ENCODE data around the gene CAMK2N2.

The CAMK2N2 gene

DNA sequence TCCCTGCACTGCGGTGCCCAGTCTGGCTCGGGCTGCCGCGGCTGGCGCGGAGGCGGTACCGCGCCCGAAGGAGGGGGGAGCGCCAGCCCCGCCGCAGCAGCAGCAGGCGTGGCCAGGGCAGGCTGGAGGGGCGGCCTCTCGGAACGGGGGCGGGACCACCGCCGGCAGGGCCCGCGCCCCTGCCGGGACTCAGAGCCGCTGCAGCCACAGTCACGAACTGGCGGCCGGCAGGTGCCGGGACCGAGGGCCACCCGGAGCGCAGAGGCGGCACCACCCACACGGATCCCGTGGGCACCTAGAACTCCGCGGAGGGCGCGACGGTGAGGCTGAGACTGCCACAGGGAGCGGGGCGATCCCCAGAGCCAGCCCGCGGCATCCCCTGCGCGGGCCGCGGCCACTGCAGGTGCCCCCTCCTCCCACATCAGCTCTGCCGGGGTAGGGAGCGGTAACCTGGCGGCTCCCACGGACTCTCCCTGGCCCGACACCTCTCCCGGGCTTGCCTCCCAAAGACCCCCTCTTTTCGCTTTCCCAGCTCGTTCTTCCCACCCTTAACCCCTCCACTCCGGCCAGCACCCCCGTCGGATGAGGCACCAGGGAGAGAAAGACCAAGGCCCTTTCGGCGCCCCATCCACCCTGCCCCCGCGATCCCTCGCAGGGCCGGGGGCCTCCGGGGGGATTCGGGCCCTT lies 31.8 kb downstream of the CAMK2N2 start, which contains the start of gene VWA5B2:
VWA5B2 (plus strand) TSS at position 192 of the 687 bp plus-strand sequence. CDS start 944 bp downstream, outside the sequence.
- DNase-seq (ENCODE audit: extremely low spot score, insufficient read length, low read depth) (peak; percentile 64), FAIRE-seq (no peak)

DNA sequence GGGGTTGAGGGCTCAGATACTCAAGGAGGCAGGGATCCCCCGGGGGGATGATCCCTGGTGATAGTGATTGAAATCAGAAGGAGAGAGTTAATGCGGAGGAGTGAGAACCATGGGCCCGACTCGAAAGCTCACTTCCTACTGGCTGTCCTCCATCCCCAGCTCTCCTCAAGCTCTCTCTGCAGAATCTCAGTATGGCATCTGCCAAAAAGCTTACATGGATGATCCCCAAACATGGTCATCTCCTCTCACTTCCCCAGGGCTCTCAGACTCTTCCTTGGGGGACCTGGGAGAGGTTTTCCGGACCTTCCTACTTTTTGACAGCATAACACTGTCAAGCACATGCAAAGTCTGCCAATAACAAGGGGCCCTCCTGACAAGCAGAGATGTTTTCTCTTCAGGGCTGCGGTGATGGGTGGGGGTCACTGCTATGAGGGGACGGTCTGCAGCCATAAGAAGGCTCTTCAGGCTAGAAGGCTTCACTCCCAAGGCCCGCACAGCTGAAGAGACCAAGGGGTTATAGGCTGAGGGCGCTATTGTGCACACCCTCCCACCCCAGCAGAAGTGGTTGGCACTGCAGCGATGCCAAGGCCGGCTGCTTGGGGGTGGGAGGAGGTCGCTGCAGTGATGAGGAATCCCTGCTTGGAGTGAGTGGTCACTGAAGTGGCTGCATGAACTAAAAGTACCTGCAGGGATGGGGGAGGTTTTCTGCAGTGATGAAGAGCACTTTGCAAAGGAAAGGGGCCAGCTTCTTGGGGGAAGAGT lies 32.8 kb downstream of the CAMK2N2 start:
- FAIRE-seq, result no peak
- no peak for DNase-seq (ENCODE audit: extremely low spot score, insufficient read length, low read depth)

DNA sequence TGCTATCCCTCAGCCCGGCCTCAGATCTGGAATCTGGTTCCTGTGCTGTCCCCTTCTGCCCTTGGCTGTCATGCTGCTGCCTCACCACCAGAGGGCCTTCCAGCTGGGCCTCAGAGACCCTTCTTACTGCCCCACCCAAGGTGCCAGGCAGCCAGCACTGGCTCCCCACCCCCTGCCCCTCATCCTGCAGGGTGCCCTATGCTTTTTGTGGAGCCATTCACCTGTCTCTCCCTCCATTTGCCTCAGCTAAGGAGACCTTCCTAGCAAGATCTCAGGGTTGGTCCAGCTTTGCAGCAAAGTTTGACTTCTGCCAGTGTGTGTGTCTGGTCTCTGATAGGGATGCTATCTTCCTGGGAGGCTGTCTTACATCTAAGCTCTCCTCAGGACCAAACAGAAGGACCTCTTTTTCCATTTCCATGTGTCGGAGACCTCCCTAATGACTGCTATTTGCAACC lies 33.8 kb downstream of the CAMK2N2 start:
- peak; percentile 60 for FAIRE-seq
- DNase-seq (ENCODE audit: extremely low spot score, insufficient read length, low read depth), result no peak

DNA sequence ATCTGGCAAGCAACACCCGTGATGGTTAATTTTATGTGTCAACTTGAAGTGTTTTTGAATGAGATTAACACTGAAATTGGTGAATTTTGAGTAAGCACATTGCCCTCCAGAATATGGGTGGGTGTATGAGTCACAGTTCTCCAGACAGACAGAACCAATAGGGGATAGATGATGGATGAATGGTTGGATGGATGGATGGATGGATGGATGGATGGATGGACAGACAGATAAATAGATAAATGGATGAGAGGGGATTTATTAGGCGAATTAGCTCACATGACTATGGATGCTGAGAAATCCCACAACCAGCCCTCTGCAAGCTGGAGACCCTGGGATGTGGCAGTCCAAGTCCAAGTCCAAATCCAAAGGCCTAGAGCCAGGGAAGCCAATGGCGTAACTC lies 37.4 kb downstream of the CAMK2N2 start:
- FAIRE-seq (no peak), DNase-seq (ENCODE audit: extremely low spot score, insufficient read length, low read depth) (no peak)

DNA sequence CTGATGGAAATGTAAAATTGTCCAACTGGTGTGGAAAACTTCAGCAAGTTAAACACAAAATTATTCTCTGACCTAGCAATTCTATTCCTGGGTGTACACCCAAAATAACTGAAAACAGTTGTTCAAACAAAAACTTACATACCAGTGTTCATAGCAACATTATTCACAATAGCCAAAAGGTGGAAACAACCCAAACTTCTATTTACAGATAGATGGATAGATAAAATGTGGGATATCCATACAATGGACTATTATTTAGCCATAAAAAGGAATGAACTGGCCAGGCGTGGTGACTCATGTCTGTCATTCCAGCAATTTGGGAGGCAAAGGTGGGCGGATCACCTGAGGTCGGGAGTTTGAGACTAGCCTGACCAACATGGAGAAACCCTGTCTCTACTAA lies 38.8 kb downstream of the CAMK2N2 start:
- DNase-seq (ENCODE audit: extremely low spot score, insufficient read length, low read depth), result no peak
- FAIRE-seq, result no peak

DNA sequence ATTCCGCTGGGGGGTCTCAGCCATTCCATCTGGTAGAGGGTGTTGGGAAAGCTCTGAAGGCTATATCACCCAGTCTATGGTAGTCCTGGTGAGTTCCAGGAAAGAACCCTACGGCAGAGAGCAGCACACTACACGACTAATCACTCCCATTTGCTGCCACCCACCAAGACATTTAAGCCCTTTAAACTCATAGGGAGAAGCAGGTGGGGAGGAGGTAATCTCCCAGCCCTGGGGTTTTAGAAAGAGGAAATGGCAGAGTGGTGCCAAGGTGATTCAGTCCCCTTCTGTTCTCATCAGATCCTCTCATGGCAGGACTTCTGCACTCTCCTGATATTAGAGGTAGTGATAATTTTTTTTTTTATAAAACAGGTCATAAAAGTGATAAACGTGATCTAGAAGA lies 42.5 kb downstream of the CAMK2N2 start:
- no peak for DNase-seq (ENCODE audit: extremely low spot score, insufficient read length, low read depth)
- no peak for FAIRE-seq

DNA sequence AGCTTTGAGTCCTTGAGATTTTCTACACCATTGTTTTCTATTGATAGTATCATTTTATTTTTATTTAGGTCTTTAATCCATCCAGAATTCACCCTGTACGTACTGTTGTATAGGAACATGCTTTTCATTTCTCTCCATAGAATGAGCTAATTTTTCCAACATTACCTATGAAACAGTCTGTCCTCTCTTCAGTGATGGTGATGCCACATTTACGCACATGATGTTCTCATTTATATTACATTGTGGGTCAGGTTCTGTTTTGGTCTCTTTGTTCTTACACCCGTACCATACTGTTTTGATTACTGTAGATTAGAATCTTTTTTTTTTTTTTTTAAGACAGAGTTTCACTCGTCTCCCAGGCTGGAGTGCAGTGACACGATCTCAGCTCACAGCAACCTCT lies 49.6 kb downstream of the CAMK2N2 start:
- DNase-seq (ENCODE audit: extremely low spot score, insufficient read length, low read depth) (no peak), FAIRE-seq (no peak)

DNA sequence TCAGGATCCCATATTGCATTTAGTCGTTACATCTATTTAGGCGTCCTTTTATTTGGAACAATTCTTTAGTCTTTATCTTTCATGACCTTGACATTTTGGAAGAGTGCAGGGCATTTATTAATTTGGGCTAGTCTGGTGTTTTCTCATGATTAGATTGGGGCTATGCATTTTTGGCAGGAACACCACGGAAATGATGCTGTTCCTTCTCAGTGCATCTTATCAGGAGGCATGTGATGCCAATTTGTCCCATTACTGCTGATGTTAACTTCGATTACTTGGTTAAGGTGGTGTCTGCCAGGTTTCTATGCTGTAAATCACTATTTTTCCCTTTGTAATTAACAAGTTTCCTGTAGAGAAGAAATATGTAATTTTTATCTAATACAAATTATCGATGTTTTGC lies 50.1 kb downstream of the CAMK2N2 start:
- FAIRE-seq, result no peak

More for the DNA sequence above, 50.1 kb downstream of the CAMK2N2 start:
- no peak for DNase-seq (ENCODE audit: extremely low spot score, insufficient read length, low read depth)
